ENCODE measurements around the gene SLC16A6.
A peak's percentile ranks its signal among the peaks of the same experiment; 100 is the strongest.
"Not testable (repeated sequence)": the region's sequence is repeated elsewhere in the genome, so short reads cannot be mapped to it uniquely, and the experiment has no call there.

SLC16A6 gene, protein sequence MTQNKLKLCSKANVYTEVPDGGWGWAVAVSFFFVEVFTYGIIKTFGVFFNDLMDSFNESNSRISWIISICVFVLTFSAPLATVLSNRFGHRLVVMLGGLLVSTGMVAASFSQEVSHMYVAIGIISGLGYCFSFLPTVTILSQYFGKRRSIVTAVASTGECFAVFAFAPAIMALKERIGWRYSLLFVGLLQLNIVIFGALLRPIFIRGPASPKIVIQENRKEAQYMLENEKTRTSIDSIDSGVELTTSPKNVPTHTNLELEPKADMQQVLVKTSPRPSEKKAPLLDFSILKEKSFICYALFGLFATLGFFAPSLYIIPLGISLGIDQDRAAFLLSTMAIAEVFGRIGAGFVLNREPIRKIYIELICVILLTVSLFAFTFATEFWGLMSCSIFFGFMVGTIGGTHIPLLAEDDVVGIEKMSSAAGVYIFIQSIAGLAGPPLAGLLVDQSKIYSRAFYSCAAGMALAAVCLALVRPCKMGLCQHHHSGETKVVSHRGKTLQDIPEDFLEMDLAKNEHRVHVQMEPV

GRCh38 chr17:68290955-68291835, at the start of gene SLC16A6, which contains the start of gene ARSG:
TSS of gene SLC16A6 (minus strand) at chr17:68291127. CDS start at chr17:68278320, 12,807 bp downstream.
TSS of gene ARSG (plus strand) at chr17:68291495. CDS start at chr17:68307494, 15,999 bp downstream.
- peak; percentile 70 for DNase-seq

- no peak for DNase-seq
Observed at GRCh38 chr17:68334393-68334792, 43.5 kb upstream of the SLC16A6 start.

DNA sequence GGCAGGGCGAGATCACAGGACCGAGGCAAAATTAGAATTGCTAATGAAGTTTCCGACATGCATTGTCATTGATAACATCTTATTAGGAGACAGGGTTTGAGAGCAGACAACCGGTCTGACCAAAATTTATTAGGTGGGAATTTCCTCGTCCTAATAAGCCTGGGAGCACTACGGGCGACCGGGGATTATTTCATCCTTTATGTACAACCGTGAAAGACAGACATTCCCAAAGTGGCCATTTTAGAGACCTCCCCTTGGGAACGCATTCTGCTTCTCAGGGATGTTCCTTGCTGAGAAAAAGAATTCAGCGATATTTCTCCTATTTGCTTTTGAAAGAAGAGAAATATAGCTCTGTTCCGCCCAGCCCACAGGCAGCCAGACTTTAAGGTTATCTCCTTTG, 41.0 kb upstream of the SLC16A6 start:
- not testable (repeated sequence) for DNase-seq

- no peak for DNase-seq
Observed at GRCh38 chr17:68329331-68329730, 38.4 kb upstream of the SLC16A6 start.

GRCh38 chr17:68328676-68329075, 37.7 kb upstream of the SLC16A6 start:
- no peak for DNase-seq

GRCh38 chr17:68327823-68328557, 37.1 kb upstream of the SLC16A6 start:
- DNase-seq = no peak

DNA sequence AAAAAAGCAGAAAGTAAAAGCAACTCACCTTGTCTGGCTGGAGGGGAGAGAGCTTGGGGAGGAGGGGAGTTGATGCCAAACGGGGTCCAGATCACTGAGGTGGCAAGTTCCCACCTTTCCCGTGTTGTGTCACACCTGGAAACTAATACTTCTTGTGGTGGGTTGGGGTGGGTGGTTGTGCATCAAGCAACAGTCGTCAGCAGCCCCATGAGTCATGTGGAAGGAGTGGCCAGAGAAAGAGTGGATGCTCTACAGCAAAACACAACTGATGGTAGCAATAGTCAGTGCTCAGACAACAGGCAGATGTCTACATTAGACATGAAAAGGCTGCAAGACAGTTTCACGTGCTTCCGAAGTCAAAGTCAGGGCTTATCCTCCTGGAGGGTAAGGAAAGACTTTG, 35.8 kb upstream of the SLC16A6 start:
- no peak for DNase-seq

DNA sequence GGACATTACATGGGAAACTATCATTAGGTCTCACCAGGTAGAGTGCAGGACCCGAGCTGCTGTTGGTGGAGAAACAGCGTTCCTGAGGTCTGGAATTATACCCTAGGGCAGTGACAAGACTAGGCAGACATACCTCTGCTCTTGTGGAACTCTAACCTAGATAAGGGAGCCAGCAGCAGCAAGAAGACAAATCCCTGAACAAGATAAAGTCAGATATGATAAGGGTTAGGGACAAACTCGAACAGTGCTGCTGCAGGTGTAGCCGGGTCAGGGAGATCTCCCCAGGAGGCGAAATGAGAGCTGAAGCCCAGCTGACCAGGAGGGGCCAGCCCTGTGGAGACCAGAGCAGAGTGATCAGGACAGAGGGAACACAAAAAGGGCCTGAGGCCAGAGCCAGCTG, 35.0 kb upstream of the SLC16A6 start:
- no peak for DNase-seq

GRCh38 chr17:68324654-68325336, 33.9 kb upstream of the SLC16A6 start:
- DNase-seq = no peak

GRCh38 chr17:68324114-68324513, 33.2 kb upstream of the SLC16A6 start:
- no peak for DNase-seq

DNA sequence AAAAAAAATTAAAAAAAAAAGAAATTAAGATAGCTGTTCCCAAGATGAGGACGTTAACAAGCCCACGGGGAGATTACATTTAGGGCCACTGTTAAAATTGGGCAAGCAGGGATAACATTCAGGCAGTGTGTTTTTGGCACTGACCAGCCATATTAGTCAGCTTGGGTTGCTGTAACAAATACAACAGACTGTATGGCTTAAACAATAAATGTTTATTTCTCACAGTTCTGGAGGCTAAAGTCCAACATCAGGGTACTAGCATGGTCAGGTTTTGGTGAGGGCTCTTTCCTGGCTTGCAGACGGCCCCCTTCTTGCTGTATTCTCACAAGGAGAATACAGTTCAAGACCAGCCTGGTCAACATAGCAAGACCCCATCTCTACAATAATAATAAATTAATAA, 31.7 kb upstream of the SLC16A6 start:
- DNase-seq = no peak

DNA sequence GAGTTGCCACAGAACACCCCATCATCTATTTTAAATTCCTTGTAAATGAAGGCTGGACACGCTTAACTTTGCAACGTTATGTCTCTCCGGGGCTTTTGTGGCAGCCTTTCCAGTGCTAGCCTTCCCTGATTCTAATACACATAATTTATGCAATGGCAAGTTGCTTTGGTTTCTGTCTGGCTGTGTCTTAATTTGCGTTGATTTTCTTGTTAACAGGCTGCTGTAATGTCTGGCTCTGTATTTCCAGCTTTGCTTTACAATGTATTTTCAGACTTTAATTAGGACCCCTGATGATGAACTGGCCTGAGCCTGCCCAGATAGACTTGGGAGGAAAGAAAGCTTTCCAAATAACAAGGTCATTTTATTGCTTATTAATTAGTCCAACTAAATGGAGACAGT, 30.6 kb upstream of the SLC16A6 start:
- DNase-seq = no peak

GRCh38 chr17:68320943-68321555, 30.1 kb upstream of the SLC16A6 start:
- DNase-seq = no peak

DNA sequence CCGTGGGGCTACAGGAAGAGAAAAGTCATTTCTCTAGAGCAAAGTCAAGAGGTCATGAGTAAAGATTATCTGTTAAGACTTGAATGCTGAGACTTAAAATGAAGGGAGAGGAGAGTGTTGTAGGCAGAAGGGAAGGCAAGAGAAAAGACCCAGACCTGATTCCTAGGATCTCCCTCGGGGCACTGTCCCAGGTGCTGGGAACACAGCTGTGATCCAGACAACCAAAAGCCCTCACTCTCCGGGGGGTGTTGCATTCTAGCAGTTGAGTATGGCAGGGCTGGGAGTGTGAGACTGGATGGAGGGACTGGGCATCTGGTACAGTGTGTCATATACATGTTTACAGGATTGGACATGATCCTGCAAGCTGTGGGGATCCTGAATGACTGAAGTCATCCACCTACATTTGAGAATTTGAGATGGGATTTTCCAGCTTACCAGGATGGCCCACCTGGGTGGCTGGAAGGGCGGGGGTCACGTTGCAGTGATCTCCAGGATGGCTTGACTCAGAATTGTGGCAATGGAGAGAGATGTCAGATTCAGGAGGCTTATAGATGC, 29.5 kb upstream of the SLC16A6 start:
- DNase-seq = no peak

- no peak for DNase-seq
Observed at GRCh38 chr17:68319410-68320162, 28.7 kb upstream of the SLC16A6 start.

- no peak for DNase-seq
Observed at GRCh38 chr17:68318103-68318991, 27.4 kb upstream of the SLC16A6 start.

- DNase-seq = no peak
Observed at GRCh38 chr17:68317458-68317857, 26.5 kb upstream of the SLC16A6 start.

GRCh38 chr17:68315930-68316329, 25.0 kb upstream of the SLC16A6 start:
- DNase-seq = no peak

DNA sequence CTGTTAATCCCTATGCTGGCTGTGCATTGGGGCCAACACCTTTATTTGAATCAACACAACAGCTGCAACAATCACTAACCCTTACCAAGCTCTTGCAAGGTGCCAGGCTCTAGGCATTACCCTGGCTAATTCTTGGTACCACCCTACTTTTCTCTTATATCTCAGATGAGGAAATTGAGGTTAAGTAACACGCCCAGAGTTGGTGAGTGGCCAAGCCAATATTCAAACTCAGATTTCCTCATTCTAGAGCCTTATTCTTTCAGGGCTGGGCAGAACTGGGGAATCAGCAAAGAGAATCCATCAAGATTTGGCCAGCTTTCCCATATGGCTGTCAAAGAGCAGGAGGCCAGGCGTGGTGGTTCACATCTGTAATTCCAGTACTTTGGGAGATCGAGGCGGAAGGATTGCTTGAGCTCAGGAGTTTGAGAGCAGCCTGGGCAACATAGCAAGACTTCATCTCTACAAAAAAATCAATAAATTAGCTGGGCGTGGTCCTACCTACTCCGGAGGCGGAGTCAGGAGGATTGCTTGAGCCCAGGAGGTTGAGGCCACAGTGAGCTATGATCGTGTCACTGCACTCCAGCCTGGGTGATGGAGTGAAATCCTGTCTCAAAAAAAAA, 24.1 kb upstream of the SLC16A6 start:
- DNase-seq = no peak

Data from NCI-H1092 (cell line).